HepG2 (cell line): ENCODE data around the gene TUBB. TPM values are rescaled to one million over a fixed set of nuclear protein-coding genes. Genes with fewer than 3 reads are reported as not detected.

Experiments
- ELF3 ChIP-seq: IDR thresholded peaks from 2 replicates; pipeline ENCODE4 v1.6.1; 2016; ENCODE audit warnings: missing genetic modification reagents, missing compliant biosample characterization
- GFI1 ChIP-seq: sonication (generic); formaldehyde crosslinking; IDR thresholded peaks from 2 replicates; pipeline ENCODE4 v1.5.0; 2020; ENCODE audit warnings: missing genetic modification reagents, mild to moderate bottlenecking, borderline replicate concordance
- HDAC2 ChIP-seq: sonication (generic); formaldehyde crosslinking; IDR thresholded peaks from 2 replicates; pipeline ENCODE4 v1.4.0; 2020; ENCODE audit warnings: missing genetic modification reagents
- MAFK ChIP-seq, 2 experiments: IDR thresholded peaks in 1 of 2; conservative IDR thresholded peaks in 1 of 2; 2 replicates each; pipeline ENCODE4 v1.6.1; 2011; ENCODE audit warnings: improper control_type of control experiment in 2 of 2, low read length in 2 of 2
- PLRG1 ChIP-seq: fragments of 450-650 bp; conservative IDR thresholded peaks from 2 replicates; pipeline ENCODE4 v1.6.1; 2016
- POLR2G ChIP-seq: fragments of 200-400 bp; formaldehyde crosslinking; IDR thresholded peaks from 2 replicates; pipeline ENCODE4 v1.6.1; 2018; ENCODE audit warnings: mild to moderate bottlenecking, low read depth, low read length, moderate library complexity
- RBM22 ChIP-seq: fragments of 200-400 bp; formaldehyde crosslinking; optimal IDR thresholded peaks from 2 replicates; pipeline ENCODE3; 2017; ENCODE audit warnings: mild to moderate bottlenecking, low read length, moderate library complexity
- ZNF207 ChIP-seq: fragments of 450-650 bp; IDR thresholded peaks from 2 replicates; pipeline ENCODE4 v1.6.1; 2016; ENCODE audit warnings: antibody characterized with exemption, borderline replicate concordance
- polyA plus RNA-seq, 8 experiments: library from polyadenylated mRNA; depleted of rRNA in 3 of 8; stranded (reverse) in 7 of 8; unstranded in 1 of 8; fragments of >200 nt; fragmentation: Illumina TruSeq in 4 of 8; extraction: Trizol in 4 of 8; gene quantifications; 2 replicates each; pipeline versions ENCODE4 v1.2.1 to v1.2.3, GENCODE V29; 2011 to 2016; ENCODE audit warnings: low read depth in 4 of 8, missing spikeins in 1 of 8, mixed read lengths in 1 of 8; ENCODE audit not compliant: insufficient read depth in 1 of 8
- total RNA-seq, 5 experiments: library from RNA; depleted of rRNA; stranded (reverse); fragments of >200 nt; fragmentation: Illumina TruSeq; extraction: Trizol; gene quantifications; 2 replicates each; pipeline ENCODE4 v1.2.3, GENCODE V29; 2016; ENCODE audit warnings: low read depth in 1 of 5
- TF ChIP-seq, protein P1 (sequence below): sonication (generic); formaldehyde crosslinking; IDR thresholded peaks from 2 replicates; pipeline ENCODE4 v1.4.0; 2020; ENCODE audit warnings: missing genetic modification reagents, mild to moderate bottlenecking, borderline replicate concordance
- TF ChIP-seq, protein P2 (sequence below): sonication (generic); formaldehyde crosslinking; IDR thresholded peaks from 2 replicates; pipeline ENCODE4 v1.4.0; 2020; ENCODE audit warnings: mild to moderate bottlenecking, missing genetic modification reagents
- TF ChIP-seq, protein P3 (sequence below): sonication (generic); formaldehyde crosslinking; IDR thresholded peaks from 2 replicates; pipeline ENCODE4 v1.4.0; 2020; ENCODE audit warnings: mild to moderate bottlenecking, missing genetic modification reagents

The TUBB gene
- total and polyA plus RNA-seq, 2 of the 13 experiments (the other 11 are each of a cell fraction or from before 2014, with no cell fraction given) = 911 to 1,163 TPM

DNA sequence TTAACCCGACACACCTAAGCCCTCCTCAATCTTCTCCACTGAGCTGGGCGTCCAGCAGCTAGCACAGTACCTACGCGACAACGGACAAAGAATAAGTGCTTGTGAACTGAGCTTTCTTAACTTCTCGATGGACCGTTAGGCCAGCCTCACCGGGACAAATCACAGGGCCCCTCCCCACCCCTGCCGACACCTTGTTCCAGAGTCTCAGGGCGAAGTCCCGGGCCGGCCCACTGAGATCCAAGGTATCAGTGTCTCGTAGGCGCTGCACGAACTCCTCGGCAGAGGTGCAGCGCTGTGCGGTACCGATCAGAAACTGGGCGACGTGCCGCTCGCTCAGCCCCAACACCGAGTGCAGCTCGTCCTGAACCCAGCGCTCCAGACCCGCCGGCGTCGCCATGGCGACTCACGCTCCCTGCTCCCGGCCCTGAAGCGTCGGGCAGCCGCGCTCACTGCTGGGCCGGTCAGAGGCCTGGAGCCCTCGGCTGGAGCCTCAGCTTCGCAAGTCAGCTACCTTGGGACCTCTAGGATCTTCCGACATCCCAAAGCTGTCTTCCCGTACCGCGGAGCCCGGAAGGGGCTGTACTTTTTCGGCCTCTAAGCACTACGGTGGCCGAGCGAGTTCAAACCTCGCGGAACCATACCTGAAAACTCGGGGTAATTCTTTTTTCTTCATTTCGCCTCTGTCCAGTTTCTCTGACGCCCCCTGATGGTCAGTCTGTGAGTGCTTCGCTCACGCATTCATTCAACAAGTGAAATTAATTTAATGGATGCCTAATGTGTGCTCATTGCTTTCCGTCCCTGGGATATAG, 47.5 kb upstream of the TUBB start, which contains the start of gene DHX16 (continued):
- TF ChIP-seq PLRG1 (no peak), POLR2G (peak; percentile 89), ZNF207 (no peak), RBM22 (no peak), ELF3 (CRISPR knock-in tag) (peak; percentile 97), GFI1 (CRISPR knock-in tag) (peak; percentile 78), MAFK (conservative IDR thresholded peaks at IDR 0.05 in 1 of 2, IDR thresholded peaks at IDR 0.05 in 1 of 2; ENCODE audit: low read length in 2 of 2) (no peak; a peak in 1 of 4 replicates), HDAC2 (CRISPR knock-in tag) (peak; percentile 84)
- TF ChIP-seq, protein P1, sequence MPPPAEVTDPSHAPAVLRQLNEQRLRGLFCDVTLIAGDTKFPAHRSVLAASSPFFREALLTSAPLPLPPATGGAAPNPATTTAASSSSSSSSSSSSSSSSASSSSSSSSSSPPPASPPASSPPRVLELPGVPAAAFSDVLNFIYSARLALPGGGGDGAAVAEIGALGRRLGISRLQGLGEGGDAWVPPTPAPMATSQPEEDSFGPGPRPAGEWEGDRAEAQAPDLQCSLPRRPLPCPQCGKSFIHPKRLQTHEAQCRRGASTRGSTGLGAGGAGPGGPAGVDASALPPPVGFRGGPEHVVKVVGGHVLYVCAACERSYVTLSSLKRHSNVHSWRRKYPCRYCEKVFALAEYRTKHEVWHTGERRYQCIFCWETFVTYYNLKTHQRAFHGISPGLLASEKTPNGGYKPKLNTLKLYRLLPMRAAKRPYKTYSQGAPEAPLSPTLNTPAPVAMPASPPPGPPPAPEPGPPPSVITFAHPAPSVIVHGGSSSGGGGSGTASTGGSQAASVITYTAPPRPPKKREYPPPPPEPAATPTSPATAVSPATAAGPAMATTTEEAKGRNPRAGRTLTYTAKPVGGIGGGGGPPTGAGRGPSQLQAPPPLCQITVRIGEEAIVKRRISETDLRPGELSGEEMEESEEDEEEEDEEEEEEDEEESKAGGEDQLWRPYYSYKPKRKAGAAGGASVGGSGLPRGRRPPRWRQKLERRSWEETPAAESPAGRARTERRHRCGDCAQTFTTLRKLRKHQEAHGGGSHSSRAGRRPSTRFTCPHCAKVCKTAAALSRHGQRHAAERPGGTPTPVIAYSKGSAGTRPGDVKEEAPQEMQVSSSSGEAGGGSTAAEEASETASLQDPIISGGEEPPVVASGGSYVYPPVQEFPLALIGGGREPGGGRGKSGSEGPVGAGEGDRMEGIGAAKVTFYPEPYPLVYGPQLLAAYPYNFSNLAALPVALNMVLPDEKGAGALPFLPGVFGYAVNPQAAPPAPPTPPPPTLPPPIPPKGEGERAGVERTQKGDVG (CRISPR knock-in tag) = no peak
- TF ChIP-seq, protein P2, sequence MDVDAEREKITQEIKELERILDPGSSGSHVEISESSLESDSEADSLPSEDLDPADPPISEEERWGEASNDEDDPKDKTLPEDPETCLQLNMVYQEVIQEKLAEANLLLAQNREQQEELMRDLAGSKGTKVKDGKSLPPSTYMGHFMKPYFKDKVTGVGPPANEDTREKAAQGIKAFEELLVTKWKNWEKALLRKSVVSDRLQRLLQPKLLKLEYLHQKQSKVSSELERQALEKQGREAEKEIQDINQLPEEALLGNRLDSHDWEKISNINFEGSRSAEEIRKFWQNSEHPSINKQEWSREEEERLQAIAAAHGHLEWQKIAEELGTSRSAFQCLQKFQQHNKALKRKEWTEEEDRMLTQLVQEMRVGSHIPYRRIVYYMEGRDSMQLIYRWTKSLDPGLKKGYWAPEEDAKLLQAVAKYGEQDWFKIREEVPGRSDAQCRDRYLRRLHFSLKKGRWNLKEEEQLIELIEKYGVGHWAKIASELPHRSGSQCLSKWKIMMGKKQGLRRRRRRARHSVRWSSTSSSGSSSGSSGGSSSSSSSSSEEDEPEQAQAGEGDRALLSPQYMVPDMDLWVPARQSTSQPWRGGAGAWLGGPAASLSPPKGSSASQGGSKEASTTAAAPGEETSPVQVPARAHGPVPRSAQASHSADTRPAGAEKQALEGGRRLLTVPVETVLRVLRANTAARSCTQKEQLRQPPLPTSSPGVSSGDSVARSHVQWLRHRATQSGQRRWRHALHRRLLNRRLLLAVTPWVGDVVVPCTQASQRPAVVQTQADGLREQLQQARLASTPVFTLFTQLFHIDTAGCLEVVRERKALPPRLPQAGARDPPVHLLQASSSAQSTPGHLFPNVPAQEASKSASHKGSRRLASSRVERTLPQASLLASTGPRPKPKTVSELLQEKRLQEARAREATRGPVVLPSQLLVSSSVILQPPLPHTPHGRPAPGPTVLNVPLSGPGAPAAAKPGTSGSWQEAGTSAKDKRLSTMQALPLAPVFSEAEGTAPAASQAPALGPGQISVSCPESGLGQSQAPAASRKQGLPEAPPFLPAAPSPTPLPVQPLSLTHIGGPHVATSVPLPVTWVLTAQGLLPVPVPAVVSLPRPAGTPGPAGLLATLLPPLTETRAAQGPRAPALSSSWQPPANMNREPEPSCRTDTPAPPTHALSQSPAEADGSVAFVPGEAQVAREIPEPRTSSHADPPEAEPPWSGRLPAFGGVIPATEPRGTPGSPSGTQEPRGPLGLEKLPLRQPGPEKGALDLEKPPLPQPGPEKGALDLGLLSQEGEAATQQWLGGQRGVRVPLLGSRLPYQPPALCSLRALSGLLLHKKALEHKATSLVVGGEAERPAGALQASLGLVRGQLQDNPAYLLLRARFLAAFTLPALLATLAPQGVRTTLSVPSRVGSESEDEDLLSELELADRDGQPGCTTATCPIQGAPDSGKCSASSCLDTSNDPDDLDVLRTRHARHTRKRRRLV (CRISPR knock-in tag) = 0 out of 2 replicates have a peak, but pooled peaks have one; percentile 67
- TF ChIP-seq, protein P3, sequence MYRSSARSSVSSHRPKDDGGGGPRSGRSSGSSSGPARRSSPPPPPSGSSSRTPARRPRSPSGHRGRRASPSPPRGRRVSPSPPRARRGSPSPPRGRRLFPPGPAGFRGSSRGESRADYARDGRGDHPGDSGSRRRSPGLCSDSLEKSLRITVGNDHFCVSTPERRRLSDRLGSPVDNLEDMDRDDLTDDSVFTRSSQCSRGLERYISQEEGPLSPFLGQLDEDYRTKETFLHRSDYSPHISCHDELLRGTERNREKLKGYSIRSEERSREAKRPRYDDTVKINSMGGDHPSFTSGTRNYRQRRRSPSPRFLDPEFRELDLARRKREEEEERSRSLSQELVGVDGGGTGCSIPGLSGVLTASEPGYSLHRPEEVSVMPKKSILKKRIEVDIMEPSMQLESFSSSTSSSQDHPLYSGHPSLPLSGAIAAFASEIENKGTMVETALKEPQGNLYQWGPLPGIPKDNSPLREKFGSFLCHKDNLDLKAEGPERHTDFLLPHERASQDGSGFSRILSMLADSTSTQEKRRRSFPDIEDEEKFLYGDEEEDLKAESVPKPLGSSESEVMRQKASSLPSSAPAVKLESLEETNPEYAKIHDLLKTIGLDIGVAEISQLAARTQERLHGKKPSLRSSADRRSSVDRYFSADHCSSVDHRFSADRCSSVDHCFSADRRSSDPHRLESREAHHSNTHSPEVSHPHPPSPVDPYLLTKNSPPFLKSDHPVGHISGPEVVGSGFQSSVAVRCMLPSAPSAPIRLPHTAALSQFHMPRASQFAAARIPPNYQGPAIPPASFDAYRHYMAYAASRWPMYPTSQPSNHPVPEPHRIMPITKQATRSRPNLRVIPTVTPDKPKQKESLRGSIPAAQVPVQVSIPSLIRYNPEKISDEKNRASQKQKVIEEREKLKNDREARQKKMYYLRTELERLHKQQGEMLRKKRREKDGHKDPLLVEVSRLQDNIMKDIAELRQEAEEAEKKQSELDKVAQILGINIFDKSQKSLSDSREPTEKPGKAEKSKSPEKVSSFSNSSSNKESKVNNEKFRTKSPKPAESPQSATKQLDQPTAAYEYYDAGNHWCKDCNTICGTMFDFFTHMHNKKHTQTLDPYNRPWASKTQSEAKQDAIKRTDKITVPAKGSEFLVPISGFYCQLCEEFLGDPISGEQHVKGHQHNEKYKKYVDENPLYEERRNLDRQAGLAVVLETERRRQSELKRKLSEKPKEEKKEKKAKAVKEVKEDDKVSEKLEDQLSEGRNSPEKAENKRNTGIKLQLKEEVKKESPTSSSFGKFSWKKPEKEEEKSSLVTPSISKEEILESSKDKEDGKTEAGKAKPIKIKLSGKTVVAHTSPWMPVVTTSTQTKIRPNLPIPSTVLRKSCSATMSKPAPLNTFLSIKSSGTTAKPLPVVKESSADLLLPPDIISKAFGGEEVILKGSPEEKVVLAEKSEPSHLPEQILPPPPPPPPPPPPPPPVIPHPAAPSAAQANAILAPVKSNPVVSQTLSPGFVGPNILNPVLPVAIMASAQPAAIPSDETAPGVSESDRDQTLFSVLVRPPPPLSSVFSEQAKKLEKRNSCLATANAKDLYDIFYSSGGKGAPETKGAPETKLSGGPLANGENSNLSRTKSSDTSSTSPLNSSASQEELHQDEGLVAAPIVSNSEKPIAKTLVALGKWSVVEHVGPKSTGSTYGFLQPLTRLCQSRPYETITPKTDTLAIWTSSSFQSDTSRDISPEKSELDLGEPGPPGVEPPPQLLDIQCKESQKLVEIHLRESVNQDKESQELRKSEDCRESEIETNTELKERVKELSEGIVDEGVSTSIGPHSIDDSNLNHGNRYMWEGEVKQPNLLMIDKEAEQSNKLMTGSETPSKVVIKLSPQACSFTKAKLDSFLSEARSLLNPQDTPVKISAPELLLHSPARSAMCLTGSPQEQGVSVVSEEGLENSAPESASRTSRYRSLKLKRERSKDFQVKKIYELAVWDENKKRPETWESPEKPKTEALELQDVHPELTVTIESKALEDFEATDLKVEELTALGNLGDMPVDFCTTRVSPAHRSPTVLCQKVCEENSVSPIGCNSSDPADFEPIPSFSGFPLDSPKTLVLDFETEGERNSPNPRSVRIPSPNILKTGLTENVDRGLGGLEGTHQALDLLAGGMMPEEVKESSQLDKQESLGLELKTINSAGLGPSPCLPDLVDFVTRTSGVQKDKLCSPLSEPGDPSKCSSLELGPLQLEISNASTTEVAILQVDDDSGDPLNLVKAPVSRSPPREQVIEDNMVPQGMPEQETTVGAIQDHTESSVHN (CRISPR knock-in tag) = no peak
